Measurements from ENCODE around the gene NUP35.
"Not testable (repeated sequence)": the region's sequence is repeated elsewhere in the genome, so short reads cannot be mapped to it uniquely, and the experiment has no call there.

NUP35 gene

GRCh38 chr2:183148955-183149354 is 24.7 kb downstream of the NUP35 start:
- no peak for DNase-seq

- no peak for DNase-seq
Observed at GRCh38 chr2:183149489-183149888, 25.2 kb downstream of the NUP35 start.

GRCh38 chr2:183152280-183152679 is 28.0 kb downstream of the NUP35 start:
- DNase-seq, result not testable (repeated sequence)

- DNase-seq, result no peak
Observed at GRCh38 chr2:183153967-183154366, 29.7 kb downstream of the NUP35 start.

GRCh38 chr2:183154772-183155171 is 30.5 kb downstream of the NUP35 start:
- DNase-seq, result not testable (repeated sequence)

GRCh38 chr2:183157131-183157530 is 32.9 kb downstream of the NUP35 start:
- DNase-seq, result no peak

- DNase-seq, result no peak
Observed at GRCh38 chr2:183162362-183162761, 38.1 kb downstream of the NUP35 start.

- DNase-seq, result no peak
Observed at GRCh38 chr2:183163821-183164649, 39.8 kb downstream of the NUP35 start.

GRCh38 chr2:183164650-183165015 is 40.4 kb downstream of the NUP35 start:
- DNase-seq, result no peak

- DNase-seq, result no peak
Observed at GRCh38 chr2:183166210-183166609, 42.0 kb downstream of the NUP35 start.

- not testable (repeated sequence) for DNase-seq
Observed at GRCh38 chr2:183166976-183167375, 42.7 kb downstream of the NUP35 start.

GRCh38 chr2:183172220-183172887 is 48.1 kb downstream of the NUP35 start:
- no peak for DNase-seq

- DNase-seq, result no peak
Observed at GRCh38 chr2:183179156-183179555, 54.9 kb downstream of the NUP35 start.

- no peak for DNase-seq
Observed at GRCh38 chr2:183185534-183185933, 61.3 kb downstream of the NUP35 start.

- DNase-seq, result no peak
Observed at GRCh38 chr2:183186296-183186695, 62.1 kb downstream of the NUP35 start.

- no peak for DNase-seq
Observed at GRCh38 chr2:183186766-183187165, 62.5 kb downstream of the NUP35 start.

- no peak for DNase-seq
Observed at GRCh38 chr2:183192343-183192742, 68.1 kb downstream of the NUP35 start.

GRCh38 chr2:183193904-183194303 is 69.7 kb downstream of the NUP35 start:
- DNase-seq, result no peak

GRCh38 chr2:183195397-183195796 is 71.2 kb downstream of the NUP35 start:
- no peak for DNase-seq

GRCh38 chr2:183195998-183196409 is 71.8 kb downstream of the NUP35 start:
- no peak for DNase-seq

- no peak for DNase-seq
Observed at GRCh38 chr2:183204397-183204796, 80.2 kb downstream of the NUP35 start.

- no peak for DNase-seq
Observed at GRCh38 chr2:183207110-183207509, 82.9 kb downstream of the NUP35 start.

- no peak for DNase-seq
Observed at GRCh38 chr2:183209395-183210028, 85.3 kb downstream of the NUP35 start.

All from CD4-positive, alpha-beta T cell treated with Interleukin-15 for 1 hour (primary cell).